HG03442 (cell line): ENCODE measurements around the gene GBE1.
"Not testable (repeated sequence)": the region's sequence is repeated elsewhere in the genome, so short reads cannot be mapped to it uniquely, and the experiment has no call there.

ENCODE experiments used
- ATAC-seq: cut with Tn5 transposase; IDR thresholded peaks from one replicate; pipeline ENCODE4 v1.9.1; 2021; ENCODE audit warnings: mild to moderate bottlenecking, moderate library complexity; ENCODE audit not compliant: unreplicated experiment

GBE1 gene

DNA sequence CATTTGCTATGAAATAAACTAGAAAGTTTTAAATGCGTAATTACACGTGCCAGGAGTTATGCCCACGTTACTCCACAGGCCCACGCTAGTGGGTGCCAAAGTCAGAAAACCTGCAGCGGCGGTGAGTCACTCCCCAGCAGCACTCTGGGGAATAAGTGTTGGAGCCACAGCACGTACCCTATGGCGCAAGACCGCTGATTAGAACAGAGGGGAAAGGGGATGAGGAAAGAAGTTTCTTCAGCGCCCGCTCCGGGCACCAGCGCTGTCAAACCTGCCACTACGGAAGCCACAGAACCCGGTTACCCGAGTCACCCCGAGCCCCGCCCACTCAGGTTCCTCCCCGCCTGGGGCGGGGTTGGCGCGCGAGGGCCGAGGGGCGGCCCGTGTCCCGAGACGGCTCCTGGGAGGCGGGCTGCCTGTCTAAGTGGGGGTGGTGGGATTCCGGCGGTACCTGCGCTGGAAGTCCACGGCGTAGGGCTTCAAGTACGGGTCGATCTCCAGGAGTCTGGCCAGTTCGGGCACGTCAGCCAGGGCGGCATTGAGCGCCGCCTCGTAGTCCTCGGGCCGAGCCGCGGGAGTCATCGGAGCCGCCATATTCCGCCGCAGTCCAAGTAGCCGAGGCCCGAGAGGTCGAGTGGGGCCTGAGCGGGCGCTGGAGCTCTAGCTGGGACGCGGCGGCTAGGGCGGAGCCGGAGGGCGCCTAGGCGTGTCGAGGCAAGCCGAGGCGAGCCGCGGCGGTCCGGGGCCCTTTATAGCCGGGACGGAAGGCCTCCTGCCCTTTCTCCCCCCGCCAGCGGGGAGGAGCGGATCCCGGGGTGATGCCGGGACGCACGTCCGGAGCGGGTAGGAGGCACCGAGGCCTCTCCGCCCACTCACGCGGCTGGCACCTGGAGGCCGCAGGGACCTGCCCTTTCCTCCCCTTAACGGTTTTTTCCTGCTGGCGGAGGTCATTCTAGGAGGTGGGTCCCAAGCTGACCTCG is at the start of gene GBE1:
GBE1 (minus strand) TSS at position 722 of the 980 bp plus-strand sequence; CDS start at position 594, 128 bp downstream.
- ATAC-seq: peak; percentile 83

- ATAC-seq: no peak
Measured at GRCh38 chr3:81808900-81809299, 47.5 kb upstream of the GBE1 start.

GRCh38 chr3:81799403-81799802 is 38.0 kb upstream of the GBE1 start:
- ATAC-seq: no peak

DNA sequence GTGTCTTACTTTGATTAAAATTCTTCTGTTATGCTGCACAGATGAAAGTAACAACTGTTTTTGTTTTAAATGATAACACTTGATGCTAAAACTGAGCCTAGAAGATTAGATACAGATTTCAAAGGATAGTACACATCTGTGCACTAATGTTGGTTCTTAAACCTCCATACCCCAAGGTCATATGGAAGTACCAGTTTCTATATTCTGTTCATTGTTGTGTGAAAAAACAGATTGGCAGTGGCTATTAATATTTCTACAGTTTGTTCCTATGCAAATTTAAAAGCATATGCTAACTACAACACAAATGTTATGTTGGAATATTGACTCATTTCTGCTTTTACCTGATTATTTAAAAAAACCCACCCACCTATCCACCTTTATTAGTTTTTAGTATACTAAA is 32.0 kb upstream of the GBE1 start:
- ATAC-seq: no peak

DNA sequence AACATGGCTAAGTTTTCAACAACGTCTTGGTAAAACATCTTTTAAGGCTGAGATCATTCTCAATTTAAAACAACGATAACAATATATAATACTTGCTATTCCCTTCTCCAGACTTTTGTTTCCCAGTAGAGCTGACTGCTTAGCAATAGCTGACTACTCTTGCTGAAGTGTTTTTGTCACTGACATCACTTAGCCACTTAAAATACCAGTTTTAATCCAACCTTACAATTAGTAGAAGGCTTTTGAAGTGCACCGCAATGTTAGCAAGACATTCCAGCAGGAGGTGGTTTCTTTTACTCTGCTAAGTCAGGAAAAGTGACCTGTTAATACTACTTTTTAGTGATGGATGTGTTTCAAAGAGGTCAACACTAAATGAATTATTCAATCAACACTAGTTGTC is 28.7 kb upstream of the GBE1 start:
- ATAC-seq: no peak

DNA sequence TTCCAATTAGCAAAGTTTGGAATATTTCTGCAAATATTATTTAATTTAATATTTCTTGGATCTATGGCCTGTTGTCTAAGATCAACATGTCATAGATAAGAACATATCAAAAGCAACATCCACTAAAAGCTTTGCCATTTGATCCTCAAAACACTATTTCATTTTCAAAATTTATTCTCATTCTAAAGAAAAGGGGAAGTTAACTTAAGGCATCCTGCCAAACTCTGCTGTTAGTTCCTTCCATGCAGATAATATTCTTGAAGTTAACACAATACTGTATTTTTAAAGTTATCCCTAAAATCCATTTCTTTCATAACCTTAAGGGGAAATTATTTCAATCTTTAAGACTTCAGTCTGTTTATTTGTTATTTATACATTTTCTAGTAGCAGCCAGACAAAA is 28.2 kb upstream of the GBE1 start:
- no peak for ATAC-seq

DNA sequence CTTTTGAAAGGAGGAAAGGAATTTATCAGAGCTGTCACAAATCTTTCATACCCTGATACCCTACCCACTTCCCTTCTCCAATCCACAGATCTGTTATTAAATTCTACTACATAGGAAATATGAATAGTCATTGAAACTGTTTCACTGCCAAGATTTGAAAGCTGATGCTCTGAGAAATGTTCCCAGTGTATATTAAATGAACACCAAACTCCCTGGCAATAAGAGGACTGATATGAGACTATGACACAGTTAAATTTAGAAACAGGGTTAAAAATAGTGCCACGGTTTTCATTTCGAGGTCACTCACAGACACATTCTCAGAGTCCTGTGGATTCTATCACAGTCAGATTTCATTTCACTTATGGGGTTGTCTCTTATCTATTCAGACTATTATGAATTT is 27.2 kb upstream of the GBE1 start:
- peak; percentile 92 for ATAC-seq

DNA sequence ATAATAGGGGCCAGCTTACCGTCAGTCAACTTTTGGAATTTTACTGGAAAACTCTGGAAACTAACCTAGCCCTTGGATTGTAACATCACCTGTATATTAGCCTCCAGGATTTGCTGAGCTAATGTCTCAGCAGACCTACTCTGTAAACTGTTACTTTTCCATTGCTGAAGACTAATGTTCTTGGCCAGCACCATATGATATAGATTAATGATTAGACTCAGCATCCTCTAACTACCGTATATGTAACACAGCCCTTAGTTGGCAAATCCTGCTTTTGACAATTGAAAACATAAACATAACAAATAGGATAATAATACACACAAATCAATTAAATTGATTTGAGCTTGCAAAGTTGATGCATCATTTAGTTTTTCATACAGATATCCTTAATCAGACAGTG is 26.6 kb upstream of the GBE1 start:
- no peak for ATAC-seq

- no peak for ATAC-seq
Measured at GRCh38 chr3:81782585-81782984, 21.1 kb upstream of the GBE1 start.

DNA sequence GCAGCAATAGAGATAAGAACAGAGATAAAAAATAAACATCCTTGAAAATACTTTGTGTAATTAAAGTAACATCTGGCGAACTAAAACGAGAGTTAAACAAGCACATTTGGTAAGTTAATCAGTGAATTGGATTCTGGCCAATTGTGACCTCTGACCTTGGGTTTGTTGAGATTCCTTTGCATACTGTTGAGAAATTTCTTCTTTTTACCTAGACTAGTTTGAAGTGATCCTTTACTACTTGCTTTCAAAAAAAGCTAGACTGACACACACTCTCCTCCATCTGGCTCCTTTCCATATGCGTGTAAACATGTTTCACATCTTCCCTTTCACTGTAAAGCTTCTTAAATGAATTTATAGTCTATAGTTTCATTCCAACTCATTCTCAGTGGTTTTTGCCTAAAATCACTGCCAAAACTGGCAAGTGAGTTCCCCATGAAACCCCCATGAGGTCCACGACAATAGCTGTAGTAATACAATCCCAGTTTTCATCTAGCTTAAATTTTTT is 17.3 kb upstream of the GBE1 start:
- ATAC-seq: peak; percentile 68

DNA sequence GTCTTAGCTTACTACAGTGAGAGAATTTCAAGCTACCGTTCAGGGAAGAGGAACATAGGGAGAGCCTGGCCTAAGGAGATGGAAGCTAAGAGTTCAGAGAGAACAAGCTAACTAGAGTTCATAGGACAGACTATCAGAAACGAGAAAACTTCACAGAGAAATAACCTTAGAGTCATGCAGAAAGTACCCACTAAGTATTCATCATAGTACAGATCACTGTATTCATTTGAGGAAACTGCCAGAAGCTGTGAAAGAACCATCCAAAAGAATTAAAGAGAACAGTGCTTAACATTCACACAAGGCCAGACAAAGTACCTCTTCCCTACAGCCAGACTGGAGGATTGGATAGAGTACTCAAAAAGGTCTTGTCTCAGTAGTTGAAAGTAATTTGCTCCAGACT is 15.2 kb upstream of the GBE1 start:
- no peak for ATAC-seq

GRCh38 chr3:81770710-81771109 is 9.3 kb upstream of the GBE1 start:
- ATAC-seq: no peak

DNA sequence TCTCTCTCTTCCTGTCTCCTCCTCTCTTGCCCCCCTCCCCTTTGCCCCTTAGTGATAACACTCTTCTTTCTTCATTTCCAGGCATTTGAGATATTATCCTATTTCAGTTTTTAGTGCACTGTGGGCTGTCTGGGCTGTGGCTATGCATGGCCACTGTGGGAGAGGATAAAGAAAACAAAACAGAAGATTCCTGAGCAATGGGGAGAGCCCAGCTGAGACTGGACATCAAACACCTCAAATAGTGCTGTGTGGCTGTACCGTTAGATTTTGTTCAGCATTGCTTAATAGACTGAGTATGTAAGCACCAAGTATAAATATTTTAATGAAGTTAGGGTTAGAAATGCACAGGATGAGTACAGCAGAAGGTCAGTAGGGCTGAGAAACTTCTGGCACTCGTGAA is 7.9 kb upstream of the GBE1 start:
- ATAC-seq: no peak

- ATAC-seq: not testable (repeated sequence)
Measured at GRCh38 chr3:81767250-81767859, 5.9 kb upstream of the GBE1 start.

- no peak for ATAC-seq
Measured at GRCh38 chr3:81765400-81765799, 4.0 kb upstream of the GBE1 start.

GRCh38 chr3:81764665-81765064 is 3.2 kb upstream of the GBE1 start:
- ATAC-seq: no peak

DNA sequence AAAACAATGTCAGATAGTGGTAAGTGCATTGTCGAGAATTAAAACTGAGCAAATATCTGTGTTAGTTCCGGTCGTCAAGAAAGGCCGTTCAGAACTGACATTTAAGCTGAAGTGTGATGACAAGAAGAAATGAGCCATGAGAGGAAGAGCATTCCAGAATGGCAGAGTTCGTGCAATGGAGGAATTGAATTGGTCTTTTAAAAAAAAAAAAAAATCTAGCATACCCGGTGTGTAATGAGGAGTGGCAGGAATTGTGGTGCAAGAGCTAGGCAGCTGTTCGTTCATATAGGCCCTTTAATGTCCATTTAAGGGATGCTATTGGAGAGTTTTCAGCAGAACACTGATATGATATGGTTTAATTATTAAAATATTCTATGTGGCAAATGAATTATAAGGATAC is 2.6 kb upstream of the GBE1 start:
- ATAC-seq: no peak

DNA sequence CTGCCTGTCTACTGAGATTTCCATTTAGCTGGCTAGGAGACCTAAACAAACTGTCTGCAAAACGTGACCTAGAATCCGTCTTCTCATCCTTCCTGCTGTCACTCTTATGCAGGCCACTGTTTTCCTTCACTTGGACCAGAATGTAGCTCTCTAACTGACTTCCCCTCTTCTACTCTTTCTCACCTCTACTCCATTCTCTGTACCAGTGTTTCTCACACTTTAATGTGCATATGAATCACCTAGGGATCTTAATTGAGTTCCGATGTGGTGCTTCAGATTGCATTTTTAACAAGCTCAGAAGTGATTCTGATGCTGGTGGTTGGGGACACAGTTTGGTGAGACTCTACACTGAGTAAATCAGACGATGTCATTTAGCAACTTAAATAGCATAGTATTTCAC is 1.6 kb upstream of the GBE1 start:
- ATAC-seq: no peak

GRCh38 chr3:81761904-81762580 is 597 bp upstream of the GBE1 start:
- ATAC-seq: no peak

DNA sequence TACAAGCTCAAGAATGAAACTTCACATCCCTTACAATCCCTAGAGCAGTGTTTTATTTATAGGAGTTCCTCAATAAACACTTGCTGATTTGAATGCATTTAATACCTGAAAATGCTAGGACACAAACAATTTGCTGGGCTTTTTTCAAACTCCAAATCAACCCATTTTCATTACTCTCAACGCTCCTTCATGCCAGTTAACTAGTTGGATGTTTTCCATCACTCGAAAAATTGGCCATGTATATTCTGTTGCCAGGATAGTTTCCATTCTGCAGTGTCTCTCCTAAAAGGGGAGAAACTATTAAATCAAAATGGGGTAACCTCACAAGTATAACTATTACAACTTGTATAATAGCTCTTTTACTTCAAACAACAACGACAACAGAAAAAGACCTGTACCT is 1.2 kb downstream of the GBE1 start:
- no peak for ATAC-seq

- not testable (repeated sequence) for ATAC-seq
Measured at GRCh38 chr3:81758771-81759170, 2.7 kb downstream of the GBE1 start.
